IPS-18c (cell line): ENCODE results near the gene GDF10.

ENCODE experiments used
- H3K4me3 ChIP-seq: 2 replicates; pipeline ENCODE4 v1.7.0; 2013; ENCODE audit warnings: low read depth, mild to moderate bottlenecking, low read length, moderate library complexity; ENCODE audit not compliant: insufficient read depth
- H3K9me3 ChIP-seq: one replicate; pipeline ENCODE4 v1.6.1; 2013; ENCODE audit warnings: mild to moderate bottlenecking, low read length, moderate library complexity; ENCODE audit not compliant: control insufficient read depth, insufficient read depth

Gene GDF10

DNA sequence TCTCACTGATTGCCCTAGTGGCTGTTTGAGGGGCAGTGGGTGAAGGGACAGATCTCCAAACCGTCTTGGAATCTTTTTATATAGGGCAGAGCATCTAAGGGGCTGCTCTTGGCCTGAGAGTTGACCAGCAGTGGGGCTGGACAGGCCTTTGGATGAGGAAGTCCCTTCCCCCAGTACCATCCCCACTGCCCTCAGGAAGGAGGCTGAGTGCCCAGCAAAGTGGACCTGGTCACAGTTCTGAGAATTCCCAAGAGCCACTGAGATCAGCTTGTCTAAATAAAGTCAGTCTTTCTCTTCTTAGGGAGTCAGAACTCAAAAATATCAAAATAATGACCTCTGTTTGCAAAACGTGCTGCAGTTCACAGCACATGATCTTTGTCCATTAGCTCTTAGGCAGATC is 5.6 kb downstream of the GDF10 start:
- no peak overlapping the region for H3K4me3 ChIP-seq
- H3K9me3 ChIP-seq, result no peaks in the 10 kb centered on the region

DNA sequence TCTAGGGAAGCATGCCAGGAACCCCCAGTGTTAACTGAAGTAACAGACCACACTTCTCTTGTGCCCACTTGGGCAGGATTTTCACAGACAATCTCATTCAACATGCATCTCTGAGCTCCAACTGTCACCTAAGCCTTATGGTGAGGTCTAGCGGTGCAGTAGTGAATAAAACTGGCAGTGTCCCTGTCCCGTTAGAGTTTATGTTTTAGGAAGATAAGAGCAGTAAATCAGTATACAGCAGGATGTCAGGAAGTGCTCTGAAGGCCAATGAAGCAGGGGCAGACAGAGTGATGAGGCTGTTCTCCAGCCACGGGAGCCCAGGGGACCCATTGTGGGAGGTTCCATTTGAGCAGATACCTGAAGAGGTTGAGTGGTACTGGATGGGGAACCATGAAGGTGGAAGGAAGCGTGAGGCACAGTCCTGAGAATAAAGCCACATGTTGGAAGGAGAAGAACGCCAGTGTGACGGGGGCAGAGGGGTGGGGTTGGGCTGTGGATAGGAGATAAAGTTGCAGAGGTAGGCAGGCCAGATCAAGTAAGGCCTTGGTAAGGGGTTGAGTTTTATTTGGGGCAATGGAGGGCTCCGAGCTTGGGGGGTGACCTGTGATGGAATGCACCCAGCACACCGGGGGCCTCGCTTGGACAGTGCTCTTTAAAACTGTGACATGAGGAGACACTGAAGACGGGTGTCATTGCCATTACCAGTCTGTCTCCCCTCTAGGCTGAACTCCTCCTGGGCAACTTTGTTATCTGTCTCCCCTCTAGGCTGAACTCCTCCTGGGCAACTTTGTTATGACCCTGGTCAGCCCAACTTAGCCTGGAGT is 6.6 kb downstream of the GDF10 start:
- Histone ChIP-seq H3K4me3 (no peak overlapping the region), H3K9me3 (no peaks in the 10 kb centered on the region)

DNA sequence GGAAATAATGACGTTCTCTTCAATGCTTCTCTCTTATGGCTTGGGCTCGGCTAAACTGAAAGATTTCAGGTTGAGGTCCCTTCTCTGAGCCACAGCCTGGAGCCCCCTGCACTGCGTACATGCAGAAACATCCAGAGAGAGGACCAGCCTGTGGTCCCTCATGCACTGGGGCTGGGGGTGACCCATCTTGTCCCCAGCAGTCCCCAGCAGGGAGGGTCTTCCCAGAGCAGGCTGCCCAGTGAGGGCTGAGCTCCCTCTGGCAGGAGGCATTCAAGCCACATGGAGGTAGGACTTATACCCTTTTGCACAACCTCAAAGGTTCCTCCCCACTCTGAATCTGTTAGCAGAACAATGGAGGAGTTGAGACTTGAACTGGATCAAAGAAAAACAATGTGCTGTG is 7.4 kb downstream of the GDF10 start:
- Histone ChIP-seq H3K9me3 (no peaks in the 10 kb centered on the region), H3K4me3 (no peak overlapping the region)

DNA sequence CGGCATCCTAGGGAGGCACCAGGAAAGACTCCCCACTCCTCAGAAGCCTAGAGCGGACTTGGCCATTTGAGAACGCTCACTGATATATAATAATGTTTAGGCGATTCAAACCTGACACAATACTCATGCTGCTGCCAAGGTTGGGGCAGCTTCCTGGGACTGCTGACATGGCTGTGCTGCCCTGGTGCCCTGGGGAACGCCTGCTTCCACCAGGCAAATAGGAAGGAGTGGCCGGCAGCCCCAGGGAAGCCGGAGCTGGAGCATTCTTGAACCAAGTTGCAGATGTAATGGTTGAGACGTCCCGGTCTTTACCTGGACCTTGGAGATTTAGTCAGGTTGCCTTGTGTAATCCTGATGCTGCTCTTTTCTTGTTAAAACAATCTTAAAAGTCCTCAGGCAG is 8.8 kb downstream of the GDF10 start:
- Histone ChIP-seq H3K4me3 (no peak overlapping the region), H3K9me3 (no peaks in the 10 kb centered on the region)

DNA sequence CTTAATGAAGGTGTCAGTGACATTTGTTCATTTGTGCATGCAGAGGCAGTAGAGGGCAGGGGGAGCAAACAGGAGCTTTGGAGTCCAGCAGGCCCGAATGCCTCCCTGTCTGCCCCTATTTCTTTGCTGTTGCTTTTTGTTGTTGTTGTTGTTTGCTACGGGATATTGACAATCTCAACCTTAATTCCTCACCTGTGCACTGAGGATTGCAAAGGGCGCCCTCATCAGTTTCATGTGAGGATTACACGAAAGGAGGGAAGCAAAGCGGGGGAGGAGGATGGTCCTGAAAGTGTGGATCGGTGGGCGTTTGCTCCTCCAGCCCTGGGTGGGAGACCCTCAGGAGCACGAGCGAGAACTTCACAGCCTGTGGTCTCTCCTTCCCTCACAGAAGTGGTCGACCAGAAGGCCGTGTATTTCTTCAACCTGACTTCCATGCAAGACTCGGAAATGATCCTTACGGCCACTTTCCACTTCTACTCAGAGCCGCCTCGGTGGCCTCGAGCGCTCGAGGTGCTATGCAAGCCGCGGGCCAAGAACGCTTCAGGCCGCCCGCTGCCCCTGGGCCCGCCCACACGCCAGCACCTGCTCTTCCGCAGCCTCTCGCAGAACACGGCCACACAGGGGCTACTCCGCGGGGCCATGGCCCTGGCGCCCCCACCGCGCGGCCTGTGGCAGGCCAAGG is 9.6 kb downstream of the GDF10 start:
- Histone ChIP-seq H3K4me3 (no peak overlapping the region), H3K9me3 (peaks cover 4% of the 10 kb centered on the region)

DNA sequence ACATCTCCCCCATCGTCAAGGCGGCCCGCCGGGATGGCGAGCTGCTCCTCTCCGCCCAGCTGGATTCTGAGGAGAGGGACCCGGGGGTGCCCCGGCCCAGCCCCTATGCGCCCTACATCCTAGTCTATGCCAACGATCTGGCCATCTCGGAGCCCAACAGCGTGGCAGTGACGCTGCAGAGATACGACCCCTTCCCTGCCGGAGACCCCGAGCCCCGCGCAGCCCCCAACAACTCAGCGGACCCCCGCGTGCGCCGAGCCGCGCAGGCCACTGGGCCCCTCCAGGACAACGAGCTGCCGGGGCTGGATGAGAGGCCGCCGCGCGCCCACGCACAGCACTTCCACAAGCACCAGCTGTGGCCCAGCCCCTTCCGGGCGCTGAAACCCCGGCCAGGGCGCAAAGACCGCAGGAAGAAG is 10.1 kb downstream of the GDF10 start:
- H3K4me3 ChIP-seq, result no peak overlapping the region
- peaks cover 4% of the 10 kb centered on the region for H3K9me3 ChIP-seq

DNA sequence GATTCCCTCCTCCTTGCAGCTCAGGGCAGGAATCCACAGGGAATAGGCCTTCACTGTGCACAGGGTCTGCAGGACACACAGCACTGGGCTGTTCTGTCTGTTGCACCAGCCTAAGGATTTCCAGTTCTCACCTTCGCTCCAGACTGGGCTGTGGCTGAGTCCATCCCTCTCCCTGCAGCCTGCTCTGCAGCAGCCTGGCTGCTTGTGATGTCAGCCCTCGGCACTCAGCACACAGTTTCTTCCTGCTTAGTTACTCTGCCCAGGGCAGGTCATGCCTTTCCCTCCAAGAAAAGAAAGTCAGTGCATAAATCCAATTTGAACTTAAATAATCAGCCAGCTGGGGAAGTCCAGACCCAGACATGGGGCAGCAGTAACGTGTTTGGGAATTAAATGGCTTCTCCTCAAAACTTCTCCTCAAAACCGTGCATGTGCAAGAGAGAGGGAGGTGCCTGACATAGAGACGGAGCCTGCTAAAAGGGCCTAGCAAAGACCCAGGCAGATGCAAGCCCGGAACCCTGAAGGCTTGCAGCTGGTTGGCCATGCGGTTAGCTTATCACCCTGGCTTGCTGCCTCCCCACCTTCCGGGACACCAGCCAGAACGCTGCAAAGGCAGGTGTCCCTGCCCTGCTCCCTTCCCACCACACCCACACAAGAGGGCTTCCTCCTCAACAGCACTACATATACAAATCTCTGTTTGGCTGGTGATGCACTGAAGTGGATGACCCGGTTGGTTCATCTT is 11.4 kb downstream of the GDF10 start:
- H3K9me3 ChIP-seq, result peaks cover 4% of the 10 kb centered on the region
- H3K4me3 ChIP-seq, result no peak overlapping the region

DNA sequence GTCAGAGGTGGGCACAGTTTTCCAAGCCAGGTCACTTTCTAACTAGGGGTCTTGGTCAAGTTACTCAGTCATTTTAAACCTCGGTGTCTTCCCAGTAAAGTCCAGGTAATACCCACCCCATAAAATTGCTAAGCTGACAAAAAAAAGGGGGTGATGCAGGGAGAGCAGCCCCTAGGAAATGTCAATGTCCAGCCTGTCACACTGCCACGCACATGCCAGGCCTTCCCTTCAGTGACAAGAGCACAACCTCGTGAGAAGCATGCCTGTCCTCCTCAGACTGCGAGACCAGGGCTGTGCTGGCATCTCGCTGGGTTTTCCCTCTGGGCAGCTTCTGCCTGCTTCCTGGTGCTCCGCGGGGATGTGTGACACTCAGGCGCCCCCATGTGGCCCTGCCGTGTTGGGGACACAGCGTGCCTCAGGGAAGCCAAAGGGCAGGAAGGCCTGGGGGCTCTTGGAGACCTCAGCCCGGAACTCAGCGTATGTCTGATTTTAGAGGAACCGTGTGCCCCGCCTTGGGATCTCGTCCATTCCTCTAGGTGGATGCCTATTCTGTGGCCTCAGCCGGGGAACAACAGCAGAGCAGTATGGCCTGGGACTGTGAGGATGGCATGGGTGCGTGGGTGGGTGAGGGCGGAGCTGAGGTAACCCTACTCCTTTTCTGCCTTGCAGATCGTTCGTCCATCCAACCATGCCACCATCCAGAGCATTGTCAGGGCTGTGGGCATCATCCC is 12.1 kb downstream of the GDF10 start:
- H3K4me3 ChIP-seq, result no peak overlapping the region
- peaks cover 4% of the 10 kb centered on the region for H3K9me3 ChIP-seq

DNA sequence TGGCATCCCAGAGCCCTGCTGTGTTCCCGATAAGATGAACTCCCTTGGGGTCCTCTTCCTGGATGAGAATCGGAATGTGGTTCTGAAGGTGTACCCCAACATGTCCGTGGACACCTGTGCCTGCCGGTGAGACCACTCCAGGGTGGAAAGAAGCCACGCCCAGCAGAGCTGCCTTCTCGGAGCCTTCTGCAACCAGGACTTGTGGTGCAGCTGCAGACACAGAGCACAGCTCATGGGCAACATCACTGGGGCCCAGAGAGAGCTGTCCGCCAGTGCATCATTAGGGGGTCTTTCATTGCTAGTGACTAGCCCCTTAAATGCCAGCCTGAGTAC is 12.6 kb downstream of the GDF10 start:
- Histone ChIP-seq H3K4me3 (no peak overlapping the region), H3K9me3 (peaks cover 4% of the 10 kb centered on the region)

DNA sequence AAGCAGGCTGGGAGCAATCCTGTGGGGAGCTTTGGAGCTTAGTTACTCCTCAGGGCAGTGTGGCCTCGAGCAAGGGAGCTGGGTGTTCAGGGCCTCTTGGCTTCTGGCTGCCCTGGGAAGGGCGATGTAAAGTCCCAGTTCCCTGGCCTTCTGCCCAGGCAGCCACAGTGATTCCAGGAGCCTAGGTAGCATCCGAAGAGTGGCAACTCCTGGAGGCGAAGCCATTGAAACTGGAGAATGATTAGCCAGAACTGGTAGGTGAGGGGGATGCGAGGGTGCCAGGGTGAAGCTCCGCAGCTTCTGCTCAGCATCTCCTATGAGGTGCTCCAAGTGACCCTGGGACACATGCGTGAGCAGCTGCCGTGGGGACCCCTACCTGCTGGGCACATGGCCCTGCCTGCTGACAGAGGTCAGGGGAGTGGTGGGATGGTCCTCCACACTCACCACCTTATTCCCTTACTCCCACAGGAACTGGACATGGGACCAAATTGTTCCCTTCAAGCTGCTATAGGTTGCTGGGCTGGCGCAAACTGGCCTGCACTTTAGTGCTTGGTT is 14.5 kb downstream of the GDF10 start:
- Histone ChIP-seq H3K4me3 (no peak overlapping the region), H3K9me3 (peaks cover 4% of the 10 kb centered on the region)

DNA sequence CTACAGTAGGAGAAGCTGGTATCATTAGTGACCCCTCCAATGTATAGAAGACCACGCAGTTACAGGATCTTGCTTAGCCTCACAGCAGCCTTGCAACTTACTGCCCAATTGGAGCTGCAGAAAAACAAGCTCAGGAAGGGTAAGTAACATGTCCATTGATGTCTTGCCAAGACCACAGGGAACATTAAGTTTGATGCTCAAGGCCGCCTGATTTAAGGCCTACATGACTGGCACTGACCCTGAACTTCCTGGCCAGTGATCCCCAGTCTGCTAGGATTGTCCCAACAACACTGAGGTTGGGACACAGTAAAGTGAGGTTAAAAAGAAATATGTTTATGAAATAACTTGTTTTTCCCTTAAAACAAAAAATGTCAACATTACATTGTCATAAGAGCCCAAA is 15.4 kb downstream of the GDF10 start:
- H3K4me3 ChIP-seq, result no peak overlapping the region
- peaks cover 4% of the 10 kb centered on the region for H3K9me3 ChIP-seq

DNA sequence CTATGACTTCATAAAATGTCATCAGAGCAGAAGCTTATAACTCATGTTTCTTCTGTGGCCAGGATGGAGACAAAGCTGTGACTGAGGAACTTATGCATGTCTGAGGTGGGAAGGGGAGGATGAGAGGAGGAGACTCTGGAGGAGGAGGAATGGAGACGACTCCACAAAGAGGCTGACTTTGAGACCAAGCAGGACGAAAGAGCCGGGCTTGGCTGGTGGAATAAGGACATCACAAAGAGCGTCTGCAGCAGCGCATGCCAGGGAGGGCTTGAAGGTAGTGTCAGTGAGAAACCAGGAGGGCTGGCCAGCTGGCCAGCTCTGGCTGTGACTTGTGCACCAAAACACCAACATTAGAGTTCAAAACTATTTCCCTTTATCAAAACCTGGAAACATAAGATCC is 16.1 kb downstream of the GDF10 start:
- Histone ChIP-seq H3K4me3 (no peak overlapping the region), H3K9me3 (peaks cover 4% of the 10 kb centered on the region)

DNA sequence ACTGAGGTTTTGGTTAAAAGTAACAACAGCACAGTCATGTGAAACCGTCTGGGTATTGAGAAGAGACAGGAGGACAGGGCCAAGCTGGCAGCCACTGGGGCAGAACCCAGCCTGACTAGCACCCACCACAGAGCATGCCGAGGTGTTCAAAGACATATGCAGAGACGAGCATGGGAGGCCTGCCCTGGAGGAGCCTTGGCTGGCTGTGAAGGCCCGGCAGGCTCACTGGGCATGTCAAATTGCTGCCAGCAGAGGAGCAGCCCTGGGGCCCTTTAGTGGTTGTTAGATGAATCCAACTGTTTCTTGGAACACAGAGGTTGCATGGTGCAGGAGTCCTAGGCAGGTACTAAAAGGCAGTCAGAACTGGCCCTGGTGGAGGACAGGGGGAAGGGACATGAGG is 17.3 kb downstream of the GDF10 start:
- Histone ChIP-seq H3K9me3 (peaks cover 4% of the 10 kb centered on the region), H3K4me3 (no peak overlapping the region)

DNA sequence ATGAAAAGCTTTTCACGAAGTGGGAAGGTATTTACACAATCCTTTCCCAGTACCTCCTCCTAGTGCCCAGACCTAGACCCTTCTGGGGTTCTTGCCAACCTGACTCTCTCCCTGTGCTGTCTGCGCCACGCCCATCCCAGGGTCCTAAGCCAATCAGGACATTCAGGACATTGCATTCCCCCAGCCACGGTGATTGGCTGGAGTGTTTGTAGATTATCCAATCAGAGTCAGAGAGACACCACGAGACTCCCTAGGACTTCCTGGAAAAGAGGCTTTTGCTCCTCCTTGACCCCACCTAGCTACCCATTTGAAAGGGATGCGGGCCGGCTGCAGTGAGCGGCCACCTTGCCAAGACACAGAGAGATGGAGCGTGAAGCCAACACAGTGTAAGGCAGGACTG is 18.7 kb downstream of the GDF10 start:
- no peak overlapping the region for H3K4me3 ChIP-seq
- peaks cover 4% of the 10 kb centered on the region for H3K9me3 ChIP-seq

DNA sequence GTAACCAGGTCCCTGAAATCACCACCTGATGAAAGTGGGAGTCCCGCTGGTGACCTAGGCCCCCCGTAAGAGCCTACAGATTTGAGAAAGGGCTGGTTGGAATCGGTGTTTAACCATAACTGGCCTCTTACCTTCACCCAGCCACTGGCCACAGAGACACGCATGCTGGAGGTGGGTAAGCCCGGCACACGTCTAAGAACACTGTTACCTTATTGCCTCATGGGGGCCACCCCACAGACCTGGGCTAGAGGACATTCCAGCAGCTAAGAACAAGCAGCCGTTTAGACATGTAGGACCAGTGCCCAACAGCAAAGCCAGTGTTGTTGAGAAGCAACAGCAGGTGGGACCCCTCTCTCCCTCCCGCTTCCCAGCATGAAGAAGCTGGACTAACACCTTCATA is 19.8 kb downstream of the GDF10 start:
- Histone ChIP-seq H3K9me3 (no peaks in the 10 kb centered on the region), H3K4me3 (no peak overlapping the region)

DNA sequence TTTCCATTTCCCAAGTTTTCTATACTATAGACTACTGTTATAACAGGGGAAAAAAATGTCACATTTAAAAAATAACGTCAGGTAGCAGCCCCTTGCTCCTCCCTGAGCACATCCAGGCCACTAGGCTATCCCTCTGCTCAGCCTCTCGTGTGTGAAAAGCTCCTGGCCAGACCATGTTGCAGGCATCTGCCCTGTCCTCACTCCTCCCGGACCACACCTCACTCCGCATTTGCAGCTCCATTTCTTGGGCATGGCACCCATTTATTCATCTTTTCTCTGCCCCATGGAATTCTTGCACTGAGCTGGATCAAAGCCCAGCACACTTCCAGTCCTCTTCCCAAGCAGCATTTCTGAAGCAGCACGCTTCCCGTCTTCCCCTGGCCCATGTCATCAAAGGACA is 20.8 kb downstream of the GDF10 start:
- no peak overlapping the region for H3K4me3 ChIP-seq
- H3K9me3 ChIP-seq, result no peaks in the 10 kb centered on the region

DNA sequence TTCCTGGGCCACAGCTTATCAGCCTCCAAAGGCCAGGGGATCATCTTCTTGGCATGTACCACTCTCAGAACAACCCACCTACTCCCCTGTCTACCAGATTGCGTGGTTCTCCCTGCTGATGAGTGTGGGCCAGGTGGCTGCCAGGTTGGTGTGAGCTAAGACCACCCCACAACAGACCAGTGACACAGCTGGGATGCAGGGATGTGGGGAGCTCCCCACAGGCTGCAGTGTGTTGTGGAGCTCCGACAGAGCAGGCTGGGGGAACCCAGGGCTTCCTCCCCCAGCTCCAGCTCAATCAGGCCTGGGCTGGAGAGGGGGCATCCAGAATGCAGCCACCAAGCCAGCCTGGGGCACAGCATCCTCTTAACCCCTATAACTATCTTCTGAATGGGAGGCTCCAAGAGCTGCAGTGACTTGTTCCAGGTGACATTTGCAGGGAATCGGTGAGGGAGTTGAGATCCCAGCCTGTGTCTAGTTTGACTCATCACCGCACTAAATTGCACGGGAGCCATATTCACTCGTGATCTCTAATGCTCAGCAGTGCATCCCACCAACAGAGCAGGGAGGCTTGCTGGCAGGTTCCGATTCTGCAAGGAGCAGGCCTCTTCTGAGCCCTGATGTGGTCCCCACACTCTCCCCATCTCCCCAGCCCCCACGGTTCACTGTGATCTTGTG is 21.7 kb downstream of the GDF10 start:
- Histone ChIP-seq H3K4me3 (no peak overlapping the region), H3K9me3 (no peaks in the 10 kb centered on the region)
